NAMALWA (cell line): ENCODE data around the gene ANKRD12.

Source experiments
- DNase-seq: peaks from one replicate; pipeline ENCODE4 v3.0.0-alpha.2; 2015; ENCODE audit warnings: low spot score

The ANKRD12 gene

GRCh38 chr18:9106800-9107584 lies 29.6 kb upstream of the ANKRD12 start:
- no peak for DNase-seq

GRCh38 chr18:9108911-9109310 lies 27.7 kb upstream of the ANKRD12 start:
- no peak for DNase-seq

- DNase-seq, result no peak
Observed at GRCh38 chr18:9109523-9109922, 27.1 kb upstream of the ANKRD12 start.

DNA sequence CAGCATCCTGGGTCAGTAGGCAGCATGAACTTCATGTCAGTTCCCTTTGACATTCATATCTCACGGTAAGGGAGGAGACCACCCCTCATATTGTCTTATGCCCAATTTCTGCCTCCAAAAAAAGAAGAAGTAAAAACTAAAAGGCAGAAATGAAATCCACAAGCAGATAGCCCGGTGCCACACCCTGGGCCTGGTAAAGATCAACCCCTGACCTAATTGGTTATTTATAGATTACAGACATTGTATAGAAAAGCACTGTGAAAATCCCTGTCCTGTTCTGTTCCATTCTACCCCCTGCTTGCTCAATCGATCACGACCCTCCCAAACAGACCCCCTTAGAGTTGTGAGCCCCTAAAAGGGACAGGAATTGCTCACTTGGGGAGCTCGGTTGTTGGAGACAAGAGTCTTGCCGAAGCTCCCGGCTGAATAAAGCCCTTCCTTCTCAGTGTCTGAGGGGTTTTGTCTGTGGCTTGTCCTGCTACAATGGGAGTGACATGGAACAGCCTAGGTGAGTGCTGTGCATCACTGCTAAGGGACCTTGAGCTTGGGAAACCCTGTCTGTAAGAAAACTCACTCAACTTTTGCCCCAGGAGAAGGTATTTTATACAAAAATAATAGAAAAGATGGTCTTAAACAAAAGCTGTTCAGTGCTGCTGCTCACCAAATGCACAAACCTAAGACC lies 23.0 kb upstream of the ANKRD12 start:
- DNase-seq, result no peak

- no peak for DNase-seq
Observed at GRCh38 chr18:9115984-9116383, 20.6 kb upstream of the ANKRD12 start.

DNA sequence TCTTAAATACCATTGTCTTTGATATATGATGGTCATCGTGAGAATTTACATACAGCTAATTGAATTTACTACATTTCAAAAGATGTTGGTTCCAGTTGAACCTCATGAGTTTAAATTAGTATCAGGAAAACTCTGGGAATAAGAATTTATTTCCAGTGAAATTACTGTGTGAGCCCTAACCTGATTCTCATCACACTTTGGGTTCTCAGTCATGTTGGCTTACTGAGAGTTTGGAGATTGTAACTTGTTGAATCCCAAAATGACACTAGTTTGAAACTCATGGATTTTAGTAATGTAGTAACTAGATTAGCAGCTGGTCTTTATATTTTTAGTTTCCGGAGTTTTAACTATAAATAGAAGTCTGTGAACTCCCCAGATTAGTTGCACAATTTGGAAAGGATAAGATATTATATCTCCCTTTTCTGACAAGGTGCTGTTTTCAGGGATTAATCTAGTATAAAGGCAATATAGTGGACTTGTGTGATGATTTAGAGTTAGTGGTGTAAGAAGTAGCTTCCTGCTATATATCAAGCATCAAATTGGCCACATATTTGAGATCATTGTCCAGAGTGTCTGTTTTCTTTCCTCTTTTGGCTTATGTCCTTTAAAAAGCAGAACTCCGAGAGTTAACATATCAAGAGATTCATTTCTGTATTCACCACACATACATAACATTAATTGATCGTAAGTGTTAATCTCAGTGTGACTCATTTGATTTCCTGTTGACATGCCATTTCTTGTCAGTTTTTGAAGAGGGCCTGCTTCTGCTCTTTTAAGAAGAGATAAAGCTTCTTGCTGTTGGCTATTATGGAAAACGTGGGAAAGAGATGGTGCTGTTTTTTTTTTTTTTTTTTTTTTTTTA lies 18.4 kb upstream of the ANKRD12 start:
- DNase-seq, result peak; percentile 24

- no peak for DNase-seq
Observed at GRCh38 chr18:9120796-9121195, 15.8 kb upstream of the ANKRD12 start.

DNA sequence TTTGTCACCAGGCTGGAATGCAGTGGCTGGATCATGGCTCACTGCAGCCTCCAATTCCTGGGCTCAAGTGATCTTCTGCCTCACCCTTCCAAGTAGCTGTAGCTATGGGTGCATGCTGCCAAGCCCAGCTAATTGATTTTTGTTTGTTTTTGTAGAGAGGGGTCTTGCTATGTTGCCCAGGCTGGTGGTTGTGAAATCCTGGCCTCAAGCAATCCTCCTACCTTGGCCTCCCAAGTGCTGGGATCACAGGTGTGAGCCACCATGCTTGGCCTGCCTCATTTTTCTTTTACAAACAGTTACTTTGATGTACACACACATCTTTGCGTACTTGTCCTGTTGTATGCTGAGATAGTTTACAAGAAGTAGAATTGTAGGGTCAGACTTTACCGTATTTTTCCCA lies 13.1 kb upstream of the ANKRD12 start:
- no peak for DNase-seq

GRCh38 chr18:9124824-9125223 lies 11.8 kb upstream of the ANKRD12 start:
- DNase-seq, result no peak

GRCh38 chr18:9126337-9126736 lies 10.2 kb upstream of the ANKRD12 start:
- no peak for DNase-seq

DNA sequence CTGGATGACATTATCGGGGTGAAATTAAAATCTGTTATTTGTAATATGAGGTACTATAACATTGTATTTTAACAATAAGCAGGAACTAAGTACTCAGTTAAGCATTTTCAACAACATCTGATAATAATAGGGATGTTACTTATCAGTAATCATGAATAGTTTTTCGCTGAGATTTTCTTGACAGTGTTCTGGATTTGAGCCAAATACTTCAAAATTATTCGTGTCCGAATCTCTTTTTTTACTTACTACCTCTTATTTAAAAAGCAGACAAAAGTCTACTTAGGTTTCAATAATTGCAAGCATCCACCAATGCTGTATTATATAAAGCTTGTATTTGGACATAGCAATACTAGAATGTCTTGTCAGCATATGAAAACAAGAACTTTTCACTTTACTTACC lies 6.4 kb upstream of the ANKRD12 start:
- DNase-seq, result no peak

GRCh38 chr18:9130806-9131205 lies 5.8 kb upstream of the ANKRD12 start:
- no peak for DNase-seq

DNA sequence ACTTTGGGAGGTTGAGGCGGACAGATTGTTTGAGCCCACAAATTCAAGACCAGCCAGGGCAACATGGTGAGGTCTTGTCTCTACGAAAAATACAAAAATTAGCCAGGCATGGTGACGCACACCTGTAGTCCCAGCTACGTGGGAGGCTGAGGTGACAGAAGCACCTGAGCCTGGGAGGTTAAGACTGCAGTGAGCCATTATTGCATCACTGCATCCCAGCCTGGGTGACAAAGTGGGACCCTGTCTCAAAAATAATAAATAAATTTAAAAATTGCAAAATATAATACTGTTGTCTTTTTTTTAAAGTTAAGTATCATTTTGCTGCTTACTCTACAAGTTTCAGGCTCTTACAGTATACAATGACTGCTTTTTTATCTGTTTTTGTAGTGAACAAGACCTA lies 4.0 kb upstream of the ANKRD12 start:
- no peak for DNase-seq

GRCh38 chr18:9133225-9133624 lies 3.4 kb upstream of the ANKRD12 start:
- no peak for DNase-seq

DNA sequence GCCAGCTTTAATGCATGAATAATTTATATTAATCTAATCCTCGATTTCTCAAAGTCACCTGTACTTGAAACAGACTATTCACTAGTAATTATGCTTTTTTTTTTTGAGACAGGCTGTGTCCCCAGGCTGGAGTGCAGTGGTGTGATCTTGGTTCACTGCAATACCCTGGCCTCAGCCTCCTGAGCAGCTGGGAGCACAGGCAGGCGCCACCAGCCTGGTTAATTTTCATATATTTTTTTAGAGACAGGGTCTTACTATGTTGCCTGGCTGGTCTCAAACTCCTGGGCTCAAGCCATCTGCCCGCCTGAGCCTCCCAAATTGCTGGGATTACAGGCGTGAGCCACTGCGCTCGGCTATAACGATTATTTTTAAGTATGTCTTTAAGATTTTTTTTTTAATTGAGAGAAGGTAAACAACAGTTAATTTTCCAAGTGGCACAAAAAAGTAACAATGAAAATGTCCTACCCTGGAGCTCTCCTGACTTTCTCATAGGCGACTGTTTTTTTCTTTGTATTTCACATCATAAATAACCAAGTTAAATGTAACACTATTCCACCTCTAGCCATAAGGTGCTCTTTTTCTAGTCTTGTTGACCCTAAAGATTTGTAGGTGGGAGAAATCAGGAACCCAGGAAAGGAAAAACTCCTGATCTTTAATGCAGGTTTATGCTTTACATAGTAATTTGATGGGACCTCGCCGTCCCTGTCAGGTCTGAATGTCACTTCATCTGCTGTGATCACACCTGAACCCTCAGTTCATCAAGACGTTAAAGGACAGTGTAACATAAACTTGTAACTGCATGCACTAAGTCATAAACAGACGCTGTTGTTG lies 1.3 kb upstream of the ANKRD12 start:
- peak; percentile 44 for DNase-seq

GRCh38 chr18:9135912-9136314 lies 668 bp upstream of the ANKRD12 start:
- peak; percentile 71 for DNase-seq

- peak; percentile 89 for DNase-seq
Observed at GRCh38 chr18:9137168-9138066, 836 bp downstream of the ANKRD12 start.

GRCh38 chr18:9139400-9140039 lies 2.9 kb downstream of the ANKRD12 start:
- DNase-seq, result peak; percentile 30

DNA sequence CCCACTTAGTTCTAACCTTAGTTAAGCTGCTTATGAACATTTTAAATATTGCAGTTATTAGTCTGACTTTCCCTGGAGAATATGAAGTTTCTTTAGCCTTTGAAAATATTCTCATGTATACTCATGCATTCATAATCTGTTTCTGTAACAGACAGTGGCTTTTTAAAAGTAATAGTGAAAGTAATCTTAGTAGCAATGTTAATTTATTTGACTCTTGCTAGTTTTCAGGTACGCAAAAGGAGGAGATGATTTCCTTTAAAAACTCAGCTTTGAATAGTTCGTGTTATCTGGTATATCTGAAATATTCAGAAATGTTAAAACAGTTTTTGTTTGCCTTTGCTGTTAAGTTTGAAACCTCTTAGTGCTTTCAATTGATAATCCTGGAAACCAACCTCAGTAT lies 3.8 kb downstream of the ANKRD12 start:
- DNase-seq, result no peak

DNA sequence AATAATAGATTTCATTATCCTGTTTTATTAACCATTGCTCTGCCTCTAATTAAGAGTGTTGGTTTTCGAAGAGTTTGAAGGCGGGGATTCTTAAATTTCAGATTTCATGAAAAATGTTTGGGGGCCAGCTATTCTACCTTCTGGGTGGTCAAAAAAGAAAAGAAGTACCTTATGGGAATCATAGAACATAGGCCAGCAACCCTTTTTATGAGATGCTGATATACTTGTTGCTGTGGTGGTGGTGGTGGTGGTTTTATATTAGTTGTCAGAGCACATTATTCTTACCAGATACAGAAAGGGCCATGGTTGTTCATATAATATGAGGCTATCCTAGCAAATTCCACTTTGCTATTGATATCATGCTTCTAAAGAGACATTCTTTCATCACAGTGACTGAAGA lies 4.4 kb downstream of the ANKRD12 start:
- no peak for DNase-seq
